ENCODE measurements around the gene CA10. TPM values are rescaled to one million over a fixed set of nuclear protein-coding genes. Genes with fewer than 3 reads are reported as not detected.

The CA10 gene
- total and polyA plus RNA-seq, 2 donors (not counting 1 experiment from before 2014, with no cell fraction given): not detected

DNA sequence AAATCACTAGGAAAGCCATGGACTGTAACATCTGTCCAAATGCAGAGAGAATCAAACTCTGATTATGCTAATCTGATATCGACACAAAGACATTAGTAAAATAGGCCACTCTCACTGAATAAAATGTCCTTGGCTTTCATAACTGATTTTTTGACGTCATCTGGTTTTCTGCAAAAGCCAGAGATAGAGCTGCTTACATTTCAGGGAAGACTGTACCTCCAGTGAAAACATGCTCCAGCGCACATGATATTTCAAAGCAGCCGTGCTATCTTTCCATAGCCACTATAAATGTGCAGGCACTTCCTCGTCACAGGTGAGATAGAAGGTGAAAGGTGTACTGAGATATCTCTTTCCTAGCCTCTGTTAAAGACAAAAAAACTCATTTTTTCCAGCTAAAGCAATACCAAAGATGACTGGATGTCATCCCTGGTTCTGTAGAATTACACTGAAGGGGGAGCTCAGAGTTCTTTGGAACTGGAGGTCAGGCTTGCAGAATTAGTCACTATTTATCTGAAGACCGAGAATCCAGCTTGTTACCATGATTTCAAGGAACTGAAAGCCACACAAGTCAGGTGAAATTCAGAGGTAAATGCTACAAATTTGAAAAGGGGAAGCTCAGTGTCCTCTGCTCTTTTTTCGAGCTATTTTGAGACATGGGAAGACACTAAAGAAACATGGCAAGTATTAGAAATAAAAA is 249.5 kb downstream of the CA10 start:
- Histone ChIP-seq H3K9me3 (ENCODE audit: control extremely low read depth in 1 of 3, control insufficient read depth in 2 of 3, insufficient read depth in 1 of 3, low read length in 2 of 3) (no peaks in the 10 kb centered on the region), H3K79me2 (ENCODE audit: control insufficient read depth, insufficient read depth, low read length) (no peaks in the 10 kb centered on the region), H3K4me3 (ENCODE audit: control extremely low read depth in 1 of 5, extremely low read depth in 1 of 5, insufficient read depth in 1 of 5, low read depth in 2 of 5, low read length in 4 of 5) (no peak overlapping the region), H3K36me3 (replicated peaks in 1 of 2; ENCODE audit: control extremely low read depth in 1 of 2, control insufficient read depth in 1 of 2, extremely low read depth in 1 of 2, insufficient read depth in 2 of 2, low read length in 1 of 2) (no peaks in the 10 kb centered on the region), H2AFZ (ENCODE audit: insufficient read depth, low read depth, low read length, poor library complexity, severe bottlenecking) (no peak overlapping the region), H3K27ac (ENCODE audit: low read length in 2 of 2) (no peak overlapping the region), H3K4me2 (replicated peaks; ENCODE audit: low read depth, low read length, poor library complexity, severe bottlenecking) (no peak overlapping the region), H4K20me1 (ENCODE audit: control insufficient read depth, insufficient read depth, low read length, poor library complexity, severe bottlenecking) (no peaks in the 10 kb centered on the region), H3K27me3 (replicated peaks in 1 of 4; ENCODE audit: control extremely low read depth in 1 of 4, control insufficient read depth in 3 of 4, insufficient read depth in 4 of 4, low read length in 3 of 4) (no peaks in the 10 kb centered on the region), H3K9ac (ENCODE audit: low read length) (no peak overlapping the region), H3K4me1 (ENCODE audit: control insufficient read depth in 2 of 2, insufficient read depth in 2 of 2, low read length in 2 of 2) (no peaks in the 10 kb centered on the region)
- Mint-ChIP-seq H3K27ac (no peak overlapping the region), H3K4me3 (no peak overlapping the region), H3K9me3 (ENCODE audit: insufficient read depth) (no peaks in the 10 kb centered on the region), H3K4me1 (no peaks in the 10 kb centered on the region), H3K27me3 (no peaks in the 10 kb centered on the region)
- DNase-seq (no peak), ATAC-seq (ENCODE audit: low read depth) (no peak)
- WGBS (ENCODE audit: insufficient coverage): 85% methylated on average over 4 of the region's 7 CpGs
- ChIA-PET CTCF (no interaction called here), POLR2A (no interaction called here)
- intact Hi-C loops (cut with micrococcal nuclease): no loop called here
- TF ChIP-seq, protein P1, sequence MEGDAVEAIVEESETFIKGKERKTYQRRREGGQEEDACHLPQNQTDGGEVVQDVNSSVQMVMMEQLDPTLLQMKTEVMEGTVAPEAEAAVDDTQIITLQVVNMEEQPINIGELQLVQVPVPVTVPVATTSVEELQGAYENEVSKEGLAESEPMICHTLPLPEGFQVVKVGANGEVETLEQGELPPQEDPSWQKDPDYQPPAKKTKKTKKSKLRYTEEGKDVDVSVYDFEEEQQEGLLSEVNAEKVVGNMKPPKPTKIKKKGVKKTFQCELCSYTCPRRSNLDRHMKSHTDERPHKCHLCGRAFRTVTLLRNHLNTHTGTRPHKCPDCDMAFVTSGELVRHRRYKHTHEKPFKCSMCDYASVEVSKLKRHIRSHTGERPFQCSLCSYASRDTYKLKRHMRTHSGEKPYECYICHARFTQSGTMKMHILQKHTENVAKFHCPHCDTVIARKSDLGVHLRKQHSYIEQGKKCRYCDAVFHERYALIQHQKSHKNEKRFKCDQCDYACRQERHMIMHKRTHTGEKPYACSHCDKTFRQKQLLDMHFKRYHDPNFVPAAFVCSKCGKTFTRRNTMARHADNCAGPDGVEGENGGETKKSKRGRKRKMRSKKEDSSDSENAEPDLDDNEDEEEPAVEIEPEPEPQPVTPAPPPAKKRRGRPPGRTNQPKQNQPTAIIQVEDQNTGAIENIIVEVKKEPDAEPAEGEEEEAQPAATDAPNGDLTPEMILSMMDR (IDR thresholded peaks at IDR 0.05): no peak
- TF ChIP-seq EZH2 (IDR thresholded peaks at IDR 0.05; ENCODE audit: borderline replicate concordance, insufficient read depth, low read depth, low read length, poor library complexity, severe bottlenecking): no peak

DNA sequence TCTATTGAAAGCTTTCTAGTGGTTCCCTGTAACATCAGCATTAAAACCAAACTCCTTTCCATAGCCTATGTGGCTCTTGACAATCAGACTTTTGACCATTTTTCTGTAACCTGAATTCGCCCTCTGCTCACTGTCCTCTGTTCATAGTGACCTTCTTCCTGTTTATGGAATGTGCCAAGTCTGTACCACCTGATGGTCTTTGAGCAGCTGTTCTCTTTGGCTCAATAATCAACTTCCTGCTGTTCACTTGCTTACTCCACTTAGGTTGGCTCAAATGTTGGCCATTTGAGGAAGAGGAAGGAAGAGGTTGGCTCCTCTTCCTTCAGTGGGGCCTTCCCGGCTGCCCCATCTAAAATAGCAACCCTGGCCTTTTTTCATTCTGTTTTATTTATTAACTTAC is 251.5 kb downstream of the CA10 start:
- H3K27ac Mint-ChIP-seq: no peak overlapping the region
- H3K27me3 Mint-ChIP-seq: no peaks in the 10 kb centered on the region
- 95% methylated on average over 1 of the region's 2 CpGs for WGBS (ENCODE audit: insufficient coverage)
- ChIA-PET POLR2A (no interaction called here), CTCF (no interaction called here)
- Histone ChIP-seq H3K27me3 (replicated peaks in 1 of 4; ENCODE audit: control extremely low read depth in 1 of 4, control insufficient read depth in 3 of 4, insufficient read depth in 4 of 4, low read length in 3 of 4) (no peaks in the 10 kb centered on the region), H3K9me3 (ENCODE audit: control extremely low read depth in 1 of 3, control insufficient read depth in 2 of 3, insufficient read depth in 1 of 3, low read length in 2 of 3) (no peaks in the 10 kb centered on the region), H4K20me1 (ENCODE audit: control insufficient read depth, insufficient read depth, low read length, poor library complexity, severe bottlenecking) (no peaks in the 10 kb centered on the region), H3K4me2 (replicated peaks; ENCODE audit: low read depth, low read length, poor library complexity, severe bottlenecking) (no peak overlapping the region), H2AFZ (ENCODE audit: insufficient read depth, low read depth, low read length, poor library complexity, severe bottlenecking) (no peak overlapping the region), H3K79me2 (ENCODE audit: control insufficient read depth, insufficient read depth, low read length) (no peaks in the 10 kb centered on the region), H3K27ac (ENCODE audit: low read length in 2 of 2) (no peak overlapping the region), H3K36me3 (replicated peaks in 1 of 2; ENCODE audit: control extremely low read depth in 1 of 2, control insufficient read depth in 1 of 2, extremely low read depth in 1 of 2, insufficient read depth in 2 of 2, low read length in 1 of 2) (no peaks in the 10 kb centered on the region), H3K4me3 (ENCODE audit: control extremely low read depth in 1 of 5, extremely low read depth in 1 of 5, insufficient read depth in 1 of 5, low read depth in 2 of 5, low read length in 4 of 5) (no peak overlapping the region), H3K9ac (ENCODE audit: low read length) (no peak overlapping the region), H3K4me1 (ENCODE audit: control insufficient read depth in 2 of 2, insufficient read depth in 2 of 2, low read length in 2 of 2) (no peaks in the 10 kb centered on the region)
- no peaks in the 10 kb centered on the region for H3K9me3 Mint-ChIP-seq (ENCODE audit: insufficient read depth)
- no peak for ATAC-seq (ENCODE audit: low read depth)
- no peak for DNase-seq
- intact Hi-C loops (cut with micrococcal nuclease): no loop called here
- TF ChIP-seq, protein P1 (IDR thresholded peaks at IDR 0.05): no peak
- TF ChIP-seq EZH2 (IDR thresholded peaks at IDR 0.05; ENCODE audit: borderline replicate concordance, insufficient read depth, low read depth, low read length, poor library complexity, severe bottlenecking): no peak
- no peak overlapping the region for H3K4me3 Mint-ChIP-seq
- no peaks in the 10 kb centered on the region for H3K4me1 Mint-ChIP-seq
